ENCODE results near the gene SBF1.

SBF1 gene

DNA sequence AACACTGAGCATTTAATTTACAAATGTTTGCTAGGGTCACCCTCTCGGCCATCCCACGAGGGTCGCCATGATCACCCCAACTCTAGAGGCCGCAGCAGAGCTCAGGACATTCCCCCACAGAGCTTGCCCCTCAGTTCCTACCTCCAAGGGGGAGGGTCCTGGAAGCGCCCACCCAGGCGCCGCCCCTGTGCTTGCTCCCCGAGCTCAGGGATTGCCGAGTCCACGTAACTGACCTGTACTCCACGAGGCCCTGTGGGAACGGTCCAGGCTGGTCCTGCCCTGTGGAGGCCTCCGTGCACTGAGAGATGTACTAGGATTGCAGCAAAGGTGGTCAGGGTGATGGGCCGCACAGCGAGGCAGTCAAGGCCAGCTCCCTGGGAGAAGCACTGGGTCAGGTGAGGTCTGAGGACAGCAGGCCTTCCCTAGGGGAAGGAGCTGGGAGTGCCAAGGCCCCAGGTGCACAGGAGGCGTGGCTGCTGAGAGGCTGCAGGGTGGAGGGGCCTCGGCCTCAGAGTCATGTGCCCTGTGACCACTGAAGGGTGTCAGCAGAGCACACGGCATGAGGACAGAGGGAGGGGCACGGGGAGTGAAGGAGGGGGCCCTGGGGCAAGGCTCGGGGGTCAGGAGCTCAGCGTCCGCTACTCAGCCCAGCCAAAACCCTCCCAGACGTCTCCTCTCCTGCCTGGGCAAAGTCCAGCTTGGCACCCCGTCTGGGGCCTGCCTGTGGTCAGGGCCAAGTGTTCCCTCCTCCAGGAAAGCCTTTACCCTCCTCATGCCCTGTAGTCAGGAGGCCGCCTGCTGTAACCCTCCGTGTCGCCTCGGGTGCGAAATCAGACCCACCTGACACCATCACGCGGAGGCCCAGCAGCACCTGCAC, 9.4 kb upstream of the SBF1 start:
- no peak for DNase-seq

DNA sequence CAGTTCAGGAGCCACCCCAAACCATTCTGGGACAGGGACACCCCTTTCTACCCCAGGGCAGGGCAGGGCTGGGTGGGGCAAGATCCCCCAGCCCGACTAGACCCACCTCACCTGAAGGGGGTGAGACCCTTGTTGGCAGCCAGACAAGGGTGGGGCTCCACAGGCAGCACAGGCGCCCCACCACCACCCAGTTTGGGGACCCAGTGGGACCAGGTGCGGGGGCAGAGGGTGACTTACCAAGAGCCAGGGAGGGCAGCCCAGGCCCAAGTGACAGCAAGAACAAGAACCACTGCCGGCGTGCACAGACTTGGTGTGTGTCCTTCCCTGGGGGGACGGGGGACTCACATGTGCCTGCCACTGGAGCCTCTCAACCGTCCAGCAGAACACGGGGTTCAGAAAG, 8.7 kb upstream of the SBF1 start:
- DNase-seq: no peak

DNA sequence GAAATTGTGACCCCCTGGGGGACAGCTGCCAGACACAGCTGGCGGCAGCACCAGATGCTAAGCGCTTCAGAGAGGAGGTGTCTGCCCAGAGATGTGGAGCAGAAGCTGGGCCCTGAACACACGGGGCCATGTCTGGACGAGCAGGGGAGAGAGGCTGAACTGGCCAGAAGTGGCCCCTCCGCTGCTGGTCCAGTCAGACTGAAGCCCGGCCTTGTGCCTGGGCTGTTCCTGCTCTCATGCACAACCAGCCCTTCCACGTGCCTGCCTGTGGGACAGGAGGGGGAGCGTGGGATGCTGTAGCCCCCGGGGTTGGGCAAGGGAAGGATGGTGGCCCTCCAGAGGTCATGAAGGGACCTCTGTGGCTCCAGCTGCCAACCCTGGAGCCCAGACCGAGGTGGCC, 8.3 kb upstream of the SBF1 start:
- DNase-seq: no peak

DNA sequence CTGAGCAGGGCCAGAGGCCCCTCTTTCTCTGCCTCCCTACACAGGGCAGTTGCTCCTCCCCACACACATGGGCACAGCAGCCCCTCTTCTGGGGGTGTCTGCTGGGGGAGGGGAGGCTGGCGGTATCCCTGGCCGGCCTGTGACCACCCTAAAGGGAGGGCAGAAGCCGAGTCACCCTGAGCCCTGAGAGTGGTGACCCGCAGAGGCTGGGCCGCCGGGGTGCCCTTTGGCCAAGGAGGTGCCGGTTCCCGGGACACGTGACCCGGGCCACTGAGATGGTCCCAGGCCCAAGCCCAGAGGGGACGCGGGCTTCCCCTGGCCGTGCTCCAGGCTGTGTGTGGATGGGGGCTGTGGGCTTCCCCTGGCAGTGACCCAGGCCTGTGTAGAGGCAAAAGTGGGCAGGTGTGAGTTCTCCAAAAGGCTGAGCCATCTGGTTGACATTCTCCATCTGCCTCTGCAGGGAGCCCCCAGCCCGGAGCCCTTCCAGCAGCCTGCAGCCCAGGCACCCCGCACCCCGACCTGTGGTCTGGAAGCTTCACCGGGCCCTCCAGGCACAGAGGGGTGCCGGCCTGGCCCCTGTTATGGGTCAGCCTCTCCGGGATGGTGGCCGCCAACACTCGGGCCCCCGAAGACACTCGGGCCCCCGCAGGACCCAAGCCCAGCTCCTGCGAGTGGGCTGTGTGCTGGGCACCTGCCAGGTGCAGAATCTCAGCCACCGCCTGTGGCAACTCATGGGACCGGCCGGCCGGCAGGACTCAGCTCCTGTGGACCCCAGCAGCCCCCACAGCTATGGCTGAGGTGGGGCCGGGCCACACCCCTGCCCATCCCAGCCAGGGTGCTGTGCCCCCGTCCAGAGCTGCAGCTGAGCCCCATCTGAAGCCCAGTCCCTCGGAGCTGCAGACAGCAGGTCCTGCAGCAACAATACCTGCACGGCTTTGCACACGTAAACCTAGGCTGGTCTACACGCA, 7.6 kb upstream of the SBF1 start:
- peak; percentile 25 for DNase-seq

DNA sequence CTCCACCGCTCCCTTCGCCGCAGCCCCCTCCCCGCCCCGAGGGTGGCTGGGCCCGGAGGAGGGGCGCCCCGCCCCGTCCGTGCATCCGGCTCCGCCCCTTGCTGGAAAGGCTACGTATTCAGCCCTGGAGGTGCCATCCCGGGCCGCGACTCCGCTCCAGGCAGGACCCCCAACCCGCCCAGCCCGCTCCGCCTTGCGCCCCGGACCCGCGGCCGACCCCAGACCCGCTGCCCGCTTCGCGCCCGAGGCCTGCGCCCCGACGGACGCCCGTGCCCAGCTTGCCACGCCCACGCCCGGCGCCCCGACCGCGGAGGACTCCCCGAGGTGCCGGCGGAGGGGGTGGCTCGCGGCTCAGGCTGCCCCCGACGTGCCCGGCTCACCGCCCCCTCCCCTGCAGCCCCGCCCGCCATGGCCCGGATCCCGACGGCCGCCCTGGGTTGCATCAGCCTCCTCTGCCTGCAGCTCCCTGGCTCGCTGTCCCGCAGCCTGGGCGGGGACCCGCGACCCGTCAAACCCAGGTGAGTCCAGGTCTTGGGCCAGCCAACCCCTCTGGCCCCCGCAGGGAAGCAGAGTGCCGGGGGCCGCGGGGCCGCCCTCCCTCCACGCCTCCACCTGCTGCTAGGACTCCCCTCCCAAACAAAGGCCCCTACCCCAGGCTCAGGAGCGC, 6.7 kb upstream of the SBF1 start, which contains the start of gene ADM2:
TSS of gene ADM2 (plus strand) at position 104 of the 667 bp plus-strand sequence. CDS start at position 409, 305 bp downstream.
- DNase-seq: no peak

DNA sequence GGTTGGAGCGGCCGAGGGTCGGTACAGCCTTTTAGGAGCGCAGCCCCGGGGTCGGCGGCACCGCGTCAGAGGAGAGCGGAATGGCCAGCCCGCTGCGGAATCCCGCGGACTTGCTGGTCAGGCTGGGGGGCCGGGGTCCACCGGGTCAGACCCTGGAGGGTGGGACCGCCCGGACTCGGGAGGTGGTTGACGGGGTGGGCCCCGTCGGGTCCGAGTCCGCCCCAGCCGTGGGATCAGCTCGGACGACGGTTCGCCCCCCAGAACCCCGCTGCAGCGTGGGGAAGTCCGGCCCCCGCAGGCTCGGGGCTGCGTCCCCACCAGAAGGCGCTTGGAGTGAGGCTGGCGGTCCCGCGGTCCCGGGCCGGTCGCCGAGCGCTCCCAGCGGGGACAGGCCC, 6.2 kb upstream of the SBF1 start:
- DNase-seq: no peak

DNA sequence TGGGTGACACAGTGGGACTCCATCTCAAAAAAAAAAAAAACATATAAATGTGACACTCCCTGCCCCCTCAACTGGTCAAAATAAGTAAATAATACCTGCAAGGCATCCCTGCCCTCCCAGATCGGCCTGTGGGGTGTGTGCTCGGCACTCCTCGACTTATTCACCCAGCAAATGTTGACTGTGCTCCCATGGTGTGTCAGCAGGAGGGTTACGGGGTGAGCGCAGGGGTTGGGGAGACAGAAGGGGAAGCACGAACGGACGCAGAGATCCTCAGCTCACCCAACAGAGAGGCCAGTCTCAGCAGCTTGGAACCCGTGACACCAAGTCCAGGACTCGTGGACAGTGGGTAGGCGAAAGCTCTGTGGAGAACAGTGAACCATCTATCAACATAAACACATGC, 4.9 kb upstream of the SBF1 start:
- DNase-seq: no peak

DNA sequence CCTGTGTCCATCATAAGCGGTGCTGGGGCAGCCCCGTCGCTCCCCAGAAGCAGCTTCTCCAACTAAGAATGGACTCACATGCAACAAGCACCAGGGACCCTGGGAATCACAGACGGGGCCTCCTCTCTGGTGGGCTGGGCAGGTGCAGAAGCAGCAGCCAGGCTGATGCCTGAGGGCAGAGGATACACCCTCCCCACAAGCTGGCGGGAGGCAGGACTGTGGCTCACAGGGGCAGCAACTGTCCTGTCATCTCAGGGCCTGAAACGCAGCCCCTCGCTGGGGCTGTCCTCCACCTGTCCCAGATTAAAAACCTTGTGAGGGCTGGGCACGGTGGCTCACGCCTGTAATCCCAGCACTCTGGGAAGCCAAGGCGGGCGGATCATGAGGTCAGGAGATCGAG, 3.1 kb upstream of the SBF1 start:
- DNase-seq: no peak

DNA sequence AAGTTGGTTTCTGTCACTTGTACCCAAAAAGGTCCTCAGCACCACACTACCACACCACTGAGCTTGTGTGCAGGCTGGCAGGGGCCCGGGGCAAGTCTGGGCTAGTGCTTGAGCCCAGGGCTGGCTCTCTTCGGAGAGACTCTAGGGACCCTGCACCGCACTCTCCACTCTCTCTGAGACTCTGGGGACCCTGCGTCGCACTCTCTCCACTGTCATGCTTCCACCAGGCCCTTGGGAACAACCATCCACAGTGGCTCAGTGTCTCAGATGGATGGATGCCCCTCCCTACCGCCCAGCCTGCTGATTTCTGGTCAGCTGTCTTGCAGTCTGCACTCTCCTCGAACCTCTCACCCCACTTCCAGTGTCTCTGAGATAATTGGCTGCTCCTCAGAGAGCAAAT, 2.0 kb upstream of the SBF1 start:
- no peak for DNase-seq

DNA sequence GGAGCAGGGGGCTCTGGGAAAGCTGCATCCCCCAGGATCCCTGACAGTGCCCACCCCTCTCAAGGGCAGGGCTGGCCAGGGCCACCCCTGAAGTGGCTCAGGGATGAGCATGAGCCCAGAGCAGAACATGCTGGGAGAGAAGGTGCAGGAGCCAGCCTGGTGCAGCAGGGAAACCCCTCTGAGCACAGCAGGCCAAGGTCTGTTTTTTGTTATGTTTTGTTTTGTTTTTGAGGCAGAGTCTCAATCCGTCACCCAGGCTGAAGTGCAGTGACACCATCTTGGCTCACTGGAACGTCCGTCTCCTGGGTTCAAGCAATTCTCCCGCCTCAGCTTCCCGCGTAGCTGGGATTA, 792 bp upstream of the SBF1 start:
- DNase-seq: no peak

DNA sequence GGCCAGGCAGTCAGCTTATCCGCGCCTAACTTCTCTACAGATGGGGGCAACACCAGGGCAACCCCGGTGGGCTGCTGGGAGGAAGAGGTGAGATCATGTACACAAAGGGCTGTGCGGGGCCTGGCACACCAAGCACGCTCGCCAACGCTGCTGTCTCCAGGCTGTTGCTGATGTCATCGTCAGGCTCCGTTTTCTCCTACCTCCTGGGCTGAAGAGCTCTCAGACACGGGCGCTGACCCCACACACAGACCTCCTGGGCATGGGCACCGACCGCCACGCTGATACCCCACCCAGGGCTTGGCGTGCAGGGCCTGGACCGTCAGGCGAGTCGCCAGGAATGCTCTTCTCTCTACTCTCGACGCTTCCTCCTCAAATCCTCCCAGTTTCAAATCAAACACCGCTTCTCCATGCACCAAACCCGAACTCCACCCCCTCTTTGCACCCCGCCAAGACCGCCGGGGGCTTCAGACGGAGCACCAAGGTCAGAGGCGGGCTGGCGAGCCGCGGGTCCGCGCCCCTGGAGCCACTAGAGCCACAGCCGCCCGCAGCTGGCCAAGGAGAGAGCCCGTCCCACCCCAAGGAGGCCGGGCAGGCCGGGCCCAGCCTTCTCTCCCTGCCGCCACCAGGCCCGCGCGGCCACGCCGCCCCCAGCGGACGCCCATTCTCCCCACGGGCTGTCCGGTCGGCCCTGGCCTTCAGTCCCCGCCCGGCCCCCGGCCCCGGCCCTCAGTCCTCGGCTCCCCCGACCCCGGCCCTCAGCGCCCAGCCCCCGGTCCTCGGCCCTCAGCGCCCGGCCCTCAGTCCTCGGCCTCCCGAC, 772 bp downstream of the SBF1 start:
- DNase-seq: no peak

DNA sequence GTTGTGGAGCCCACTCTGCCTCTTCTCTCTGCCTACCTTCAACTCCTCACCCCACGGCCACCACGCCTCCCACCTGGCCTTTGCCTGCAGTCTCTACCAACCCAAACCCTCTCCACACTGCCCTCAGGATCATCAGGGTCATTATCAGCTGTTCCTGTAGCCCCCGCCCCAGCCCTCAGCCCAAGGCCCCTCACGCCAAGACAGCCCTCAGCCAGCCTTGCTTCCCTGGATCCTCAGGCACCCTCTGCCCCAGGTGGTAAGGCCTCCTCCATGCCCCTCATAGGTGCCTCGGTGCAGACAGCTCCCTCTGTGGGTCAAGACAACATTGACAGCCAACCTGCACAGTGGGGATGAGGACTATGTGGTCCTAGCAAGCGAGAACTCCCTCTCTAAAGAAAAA, 1.7 kb downstream of the SBF1 start:
- no peak for DNase-seq

DNA sequence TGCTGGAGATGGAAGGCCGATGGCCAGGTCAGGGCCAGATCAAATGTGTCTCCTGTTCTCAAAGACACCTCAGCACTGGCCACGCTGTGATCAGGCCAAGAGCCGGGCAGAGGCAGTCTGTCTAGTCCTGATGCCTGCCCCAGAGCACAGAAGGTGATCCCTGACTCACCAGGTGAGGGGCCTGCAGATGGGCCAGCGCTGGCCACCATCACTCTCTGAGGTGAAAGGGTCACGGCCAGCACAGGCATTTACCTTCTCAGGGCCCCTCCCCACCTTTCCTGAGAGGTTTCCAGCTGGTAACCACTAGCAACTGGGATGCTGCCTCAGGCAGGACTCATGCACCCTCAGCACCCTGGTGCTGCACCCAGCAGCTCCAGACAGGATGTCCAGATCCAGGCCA, 2.9 kb downstream of the SBF1 start:
- no peak for DNase-seq

DNA sequence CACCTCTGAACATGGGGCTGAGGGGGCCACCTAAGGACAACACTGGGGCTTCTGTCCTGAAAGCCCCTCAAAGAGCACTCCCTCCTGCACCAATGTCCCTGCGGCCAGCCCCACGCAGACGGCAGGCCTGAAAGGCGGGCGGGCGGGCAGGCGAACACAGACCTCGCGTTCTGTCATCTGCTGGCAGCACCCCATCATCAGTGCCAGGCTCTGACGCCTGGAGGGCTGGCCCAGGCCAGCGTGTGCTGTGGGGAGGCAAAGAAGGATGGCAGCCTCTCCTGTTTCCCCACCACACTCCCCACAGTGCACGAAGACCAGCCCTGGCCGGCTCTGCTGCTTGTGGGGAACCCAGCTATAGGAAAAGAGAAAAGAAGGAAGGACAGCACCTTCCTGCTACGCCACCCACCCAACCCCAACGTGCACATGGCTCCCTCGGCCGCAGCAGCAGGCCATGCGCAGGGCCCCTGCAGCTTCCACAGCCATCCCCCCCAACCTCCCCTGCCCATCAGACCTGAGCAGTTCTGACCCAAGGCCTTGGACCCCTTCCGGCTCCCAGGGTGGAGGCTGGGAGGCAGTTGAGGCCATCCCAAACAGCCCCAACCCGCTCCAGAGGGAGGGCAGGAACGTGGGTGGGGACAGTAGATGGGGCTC, 3.5 kb downstream of the SBF1 start:
- DNase-seq: no peak

DNA sequence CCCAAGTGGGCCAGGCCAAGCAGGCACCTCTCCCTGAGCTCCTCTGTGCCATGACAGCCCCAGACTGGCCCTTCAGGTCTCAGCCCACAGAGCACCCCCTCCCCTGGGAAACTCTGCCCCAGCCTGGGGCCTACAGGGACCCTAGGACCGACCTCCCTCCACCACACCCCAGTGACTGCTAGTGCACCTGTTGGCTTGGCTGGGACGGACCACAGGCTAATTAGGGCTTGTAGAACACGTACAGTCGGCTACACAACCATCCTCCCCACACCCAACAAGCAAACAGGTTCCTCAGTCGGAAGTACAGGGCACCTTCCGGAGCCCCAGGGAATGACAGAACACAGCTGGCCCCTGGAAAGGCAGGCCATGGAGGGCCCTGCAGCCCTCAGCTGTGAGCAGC, 4.3 kb downstream of the SBF1 start:
- no peak for DNase-seq

DNA sequence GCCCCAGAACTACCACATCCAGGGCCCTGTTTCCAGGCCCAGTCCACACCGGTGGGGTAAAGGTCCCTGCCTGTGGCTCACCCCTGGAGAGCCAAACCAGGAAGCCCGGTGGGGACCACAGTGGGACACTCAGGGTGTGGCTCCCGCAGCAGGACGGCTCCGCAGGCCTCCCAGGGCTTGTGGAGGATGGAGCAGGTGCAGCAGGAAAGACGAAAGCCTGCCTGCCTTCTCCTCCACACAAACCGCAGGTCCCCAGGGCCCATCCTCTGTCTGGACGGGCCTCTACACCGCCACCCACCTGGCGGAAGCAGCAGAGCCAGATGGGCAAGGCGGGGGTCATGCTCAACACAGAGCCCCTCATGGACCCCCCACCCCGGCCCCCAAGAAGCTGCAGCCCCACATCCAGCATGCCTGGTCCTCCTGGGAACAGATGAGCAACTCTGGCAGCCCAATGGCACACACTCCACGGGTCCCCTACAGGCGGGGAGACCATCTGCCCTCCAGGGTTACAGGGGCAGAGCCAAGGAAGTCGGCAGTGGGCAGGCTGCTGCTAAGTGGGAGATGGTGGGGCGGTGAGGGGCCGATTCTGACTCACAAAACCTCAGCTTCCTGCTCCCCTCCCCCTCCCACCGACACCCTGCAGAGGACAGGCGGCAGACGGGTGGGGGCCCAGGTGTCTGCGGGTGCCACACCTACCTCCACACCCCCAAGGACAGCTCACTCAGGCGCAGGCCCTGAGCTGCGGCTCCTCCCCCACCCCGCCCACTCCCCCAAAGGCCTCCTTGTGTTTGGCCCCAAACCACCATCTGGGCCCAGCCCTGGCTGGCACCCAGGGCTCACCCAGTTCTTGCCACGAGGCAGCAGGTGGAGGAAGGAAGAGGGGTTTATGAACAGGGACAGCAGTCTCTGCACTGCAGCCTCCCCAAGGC, 5.2 kb downstream of the SBF1 start:
- DNase-seq: peak; percentile 86

DNA sequence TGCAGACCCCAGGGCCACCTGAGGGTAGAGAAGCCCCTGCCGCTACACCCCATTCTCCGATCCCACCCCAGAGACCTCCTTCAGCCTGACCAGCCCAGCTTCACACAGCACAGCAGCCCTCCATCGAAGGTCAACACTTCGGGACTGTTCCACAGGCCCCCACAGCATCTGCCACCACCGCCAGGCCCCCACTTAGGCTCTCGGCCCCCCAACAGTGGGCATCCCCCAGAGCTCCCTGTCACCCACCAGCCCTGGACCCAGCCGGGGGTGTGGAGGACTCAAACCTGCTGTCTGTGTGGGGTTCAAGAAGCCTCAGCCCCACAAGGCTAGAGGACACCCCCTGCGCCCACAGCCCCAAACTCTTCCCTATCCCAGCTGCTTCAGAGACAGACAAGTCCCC, 6.2 kb downstream of the SBF1 start:
- no peak for DNase-seq

DNA sequence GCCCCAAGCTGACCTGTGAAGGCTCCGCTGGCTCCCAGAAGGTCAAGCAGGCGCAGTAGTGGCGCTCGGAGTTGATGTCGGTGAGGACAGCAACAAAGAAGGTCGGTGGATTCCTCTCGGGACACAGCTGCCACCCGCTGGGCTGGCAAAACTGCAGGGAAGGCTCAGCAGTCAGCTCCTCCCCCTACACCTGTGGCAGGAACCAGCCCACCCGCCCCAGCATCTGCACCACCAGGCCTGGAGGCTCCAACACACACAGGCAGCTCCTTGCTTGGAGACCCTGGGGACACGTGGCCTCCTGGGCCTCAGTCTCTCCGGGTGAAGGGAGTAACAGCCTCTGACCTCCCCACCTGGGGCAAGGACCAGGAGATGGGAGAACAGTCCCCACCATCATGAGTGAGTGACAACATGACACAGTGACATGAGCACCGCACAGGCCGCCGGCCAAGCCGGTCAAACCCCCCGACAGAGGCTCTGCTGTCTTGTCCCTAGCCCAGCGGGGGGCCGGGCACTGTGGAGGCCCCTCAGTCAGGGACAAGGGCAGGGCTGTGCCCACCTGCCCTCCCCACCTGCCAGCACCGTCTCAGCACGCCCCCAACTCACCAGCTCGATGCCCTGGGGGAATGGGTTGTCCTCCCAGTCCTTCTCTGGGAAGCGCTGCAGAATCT, 6.9 kb downstream of the SBF1 start:
- DNase-seq: no peak

DNA sequence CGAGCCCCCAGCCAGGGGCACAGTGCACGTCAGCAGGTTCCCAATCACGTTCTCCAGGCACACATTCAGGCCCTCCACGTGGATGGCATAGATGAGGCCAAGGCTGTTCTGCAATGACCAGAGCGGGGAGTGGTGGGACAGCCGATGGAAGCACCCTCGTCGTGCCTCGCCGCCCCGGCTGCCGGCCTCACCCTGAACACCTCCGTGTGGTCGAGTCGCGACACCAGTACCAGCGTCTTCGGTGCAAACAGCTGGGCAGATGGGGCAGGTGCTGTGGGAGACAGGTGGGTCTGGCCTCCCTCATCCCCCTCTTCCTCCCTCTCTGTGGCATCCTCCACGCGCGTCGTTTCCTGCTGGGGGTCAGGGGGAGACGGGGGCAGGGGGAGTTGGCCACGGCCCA, 7.5 kb downstream of the SBF1 start:
- no peak for DNase-seq
